Ishikawa (cell line): ENCODE results near the gene ISX.

Experiments
- CREB1 ChIP-seq: IDR thresholded peaks from 2 replicates; pipeline ENCODE4 v1.6.1; 2012; ENCODE audit warnings: low read depth
- EP300 ChIP-seq: IDR thresholded peaks from 2 replicates; pipeline ENCODE4 v1.6.1; 2012; ENCODE audit warnings: borderline replicate concordance
- NFIC ChIP-seq: IDR thresholded peaks from 2 replicates; pipeline ENCODE4 v1.6.1; 2012
- TAF1 ChIP-seq: IDR thresholded peaks from 2 replicates; pipeline ENCODE4 v1.6.1; 2012; ENCODE audit warnings: low read depth, mild to moderate bottlenecking
- TEAD4 ChIP-seq: IDR thresholded peaks from 2 replicates; pipeline ENCODE4 v1.6.1; 2012
- TF ChIP-seq, protein P1 (sequence below): IDR thresholded peaks from 2 replicates; pipeline ENCODE4 v1.6.1; 2012; ENCODE audit warnings: low read depth, mild to moderate bottlenecking

DNA sequence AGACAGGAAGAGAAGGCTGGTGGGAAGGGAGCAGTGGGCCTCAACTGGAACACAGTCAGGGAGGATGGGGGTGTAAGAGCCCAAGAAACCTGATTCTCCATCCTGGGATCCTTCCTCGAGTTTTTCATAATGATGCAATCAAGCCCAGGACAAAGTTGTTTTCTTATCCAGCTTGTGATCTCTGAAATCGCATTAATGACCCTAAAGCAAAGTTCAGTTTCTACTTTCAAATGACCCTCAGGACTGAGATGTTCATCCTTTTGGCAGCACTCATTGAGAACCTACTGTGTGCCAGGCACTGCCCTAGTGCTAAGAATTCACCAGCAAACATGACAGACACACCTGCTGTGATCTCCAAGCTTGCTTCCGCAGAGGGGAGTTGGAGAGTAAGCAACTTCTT, 45.3 kb downstream of the ISX start:
- TF ChIP-seq EP300 (no peak), TAF1 (no peak), TEAD4 (no peak), CREB1 (no peak), NFIC (no peak)
- TF ChIP-seq, protein P1, sequence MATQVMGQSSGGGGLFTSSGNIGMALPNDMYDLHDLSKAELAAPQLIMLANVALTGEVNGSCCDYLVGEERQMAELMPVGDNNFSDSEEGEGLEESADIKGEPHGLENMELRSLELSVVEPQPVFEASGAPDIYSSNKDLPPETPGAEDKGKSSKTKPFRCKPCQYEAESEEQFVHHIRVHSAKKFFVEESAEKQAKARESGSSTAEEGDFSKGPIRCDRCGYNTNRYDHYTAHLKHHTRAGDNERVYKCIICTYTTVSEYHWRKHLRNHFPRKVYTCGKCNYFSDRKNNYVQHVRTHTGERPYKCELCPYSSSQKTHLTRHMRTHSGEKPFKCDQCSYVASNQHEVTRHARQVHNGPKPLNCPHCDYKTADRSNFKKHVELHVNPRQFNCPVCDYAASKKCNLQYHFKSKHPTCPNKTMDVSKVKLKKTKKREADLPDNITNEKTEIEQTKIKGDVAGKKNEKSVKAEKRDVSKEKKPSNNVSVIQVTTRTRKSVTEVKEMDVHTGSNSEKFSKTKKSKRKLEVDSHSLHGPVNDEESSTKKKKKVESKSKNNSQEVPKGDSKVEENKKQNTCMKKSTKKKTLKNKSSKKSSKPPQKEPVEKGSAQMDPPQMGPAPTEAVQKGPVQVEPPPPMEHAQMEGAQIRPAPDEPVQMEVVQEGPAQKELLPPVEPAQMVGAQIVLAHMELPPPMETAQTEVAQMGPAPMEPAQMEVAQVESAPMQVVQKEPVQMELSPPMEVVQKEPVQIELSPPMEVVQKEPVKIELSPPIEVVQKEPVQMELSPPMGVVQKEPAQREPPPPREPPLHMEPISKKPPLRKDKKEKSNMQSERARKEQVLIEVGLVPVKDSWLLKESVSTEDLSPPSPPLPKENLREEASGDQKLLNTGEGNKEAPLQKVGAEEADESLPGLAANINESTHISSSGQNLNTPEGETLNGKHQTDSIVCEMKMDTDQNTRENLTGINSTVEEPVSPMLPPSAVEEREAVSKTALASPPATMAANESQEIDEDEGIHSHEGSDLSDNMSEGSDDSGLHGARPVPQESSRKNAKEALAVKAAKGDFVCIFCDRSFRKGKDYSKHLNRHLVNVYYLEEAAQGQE: no peak
